Glomerular visceral epithelial cell (primary cell): ENCODE data around the gene CHIT1.
"Not testable (repeated sequence)": the region's sequence is repeated elsewhere in the genome, so short reads cannot be mapped to it uniquely, and the experiment has no call there.

ENCODE experiments used
- DNase-seq: peaks from one replicate; pipeline ENCODE4 v3.0.0-alpha.2; 2016; ENCODE audit errors: extremely low spot score

CHIT1 gene

GRCh38 chr1:203265541-203265940 is 36.1 kb upstream of the CHIT1 start:
- DNase-seq, result no peak

DNA sequence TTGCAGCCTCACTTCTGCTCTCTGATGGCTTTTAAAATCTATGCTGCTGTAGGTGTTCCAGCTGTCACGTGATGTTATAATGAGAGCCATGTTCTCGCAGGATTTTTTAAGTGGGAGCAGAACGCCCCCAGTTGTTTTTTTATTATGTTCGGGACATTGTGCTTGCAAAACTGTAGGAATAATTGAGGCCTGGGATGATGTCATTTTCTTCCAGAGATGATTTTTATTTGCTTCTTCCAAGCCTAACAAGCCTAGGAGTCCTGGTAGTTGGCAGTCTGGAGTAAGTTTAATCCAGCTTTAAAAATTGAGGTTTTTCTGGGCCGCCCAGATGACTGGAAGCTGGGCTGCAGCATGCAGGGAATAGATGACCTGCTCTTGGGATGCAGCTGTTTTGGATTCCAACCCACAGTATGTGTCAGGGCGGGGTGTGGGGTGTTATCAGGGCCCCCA is 34.6 kb upstream of the CHIT1 start:
- no peak for DNase-seq

DNA sequence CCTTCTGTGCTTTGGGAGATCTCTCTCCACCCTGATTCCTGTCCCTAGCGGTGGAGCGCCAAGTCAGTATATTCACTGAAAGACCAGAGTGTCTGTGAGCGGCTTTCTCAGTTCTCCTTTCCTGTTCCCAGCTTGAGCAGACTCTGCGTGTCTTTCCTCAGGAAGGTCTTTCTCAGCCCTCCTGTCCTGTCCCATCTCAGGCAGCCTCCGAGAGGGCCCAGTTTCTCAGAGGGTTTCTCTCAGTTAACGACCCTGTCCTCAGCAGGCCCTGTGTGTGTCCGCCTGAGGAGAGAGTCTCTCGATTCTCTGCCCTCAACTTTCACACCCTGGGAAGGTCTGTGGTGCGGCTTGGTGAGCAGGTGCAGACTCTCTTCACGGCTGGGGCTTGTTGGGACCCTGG is 34.0 kb upstream of the CHIT1 start:
- no peak for DNase-seq

DNA sequence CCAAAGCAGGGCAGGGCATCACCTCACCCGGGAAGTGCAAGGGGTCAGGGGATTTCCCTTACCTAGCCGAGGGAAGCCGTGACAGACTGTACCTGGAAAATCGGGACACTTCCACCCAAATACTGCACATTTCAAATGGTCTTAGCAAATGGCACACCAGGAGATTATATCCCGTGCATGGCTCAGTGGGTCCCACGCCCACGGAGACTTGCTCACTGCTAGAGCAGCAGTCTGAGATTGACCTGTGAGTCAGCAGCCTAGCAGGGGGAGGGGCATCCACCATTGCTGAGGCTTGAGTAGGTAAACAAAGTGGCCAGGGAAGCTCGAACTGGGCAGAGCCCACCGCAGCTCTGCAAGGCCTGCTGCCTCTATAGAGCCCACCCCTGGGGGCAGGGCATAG is 27.2 kb upstream of the CHIT1 start:
- DNase-seq, result not testable (repeated sequence)

DNA sequence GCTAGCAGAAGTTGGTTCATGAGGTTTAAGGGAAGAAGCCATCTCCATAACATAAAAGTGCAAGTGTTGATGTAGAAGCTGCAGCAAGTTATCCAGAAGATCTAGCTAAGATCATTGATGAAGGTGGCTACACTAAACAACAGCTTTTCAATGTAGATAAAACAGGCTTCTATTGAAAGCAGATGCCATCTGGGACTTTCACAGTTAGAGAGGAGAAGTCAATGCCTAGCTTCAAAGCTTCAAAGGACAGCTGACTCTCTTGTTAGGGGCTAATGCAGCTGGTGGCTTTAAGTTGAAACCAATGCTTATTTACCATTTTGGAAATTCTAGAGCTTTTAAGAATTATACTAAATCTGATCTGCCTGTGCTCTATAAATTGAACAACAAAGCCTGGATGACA is 25.3 kb upstream of the CHIT1 start:
- not testable (repeated sequence) for DNase-seq

GRCh38 chr1:203252678-203253077 is 23.2 kb upstream of the CHIT1 start:
- DNase-seq, result no peak

DNA sequence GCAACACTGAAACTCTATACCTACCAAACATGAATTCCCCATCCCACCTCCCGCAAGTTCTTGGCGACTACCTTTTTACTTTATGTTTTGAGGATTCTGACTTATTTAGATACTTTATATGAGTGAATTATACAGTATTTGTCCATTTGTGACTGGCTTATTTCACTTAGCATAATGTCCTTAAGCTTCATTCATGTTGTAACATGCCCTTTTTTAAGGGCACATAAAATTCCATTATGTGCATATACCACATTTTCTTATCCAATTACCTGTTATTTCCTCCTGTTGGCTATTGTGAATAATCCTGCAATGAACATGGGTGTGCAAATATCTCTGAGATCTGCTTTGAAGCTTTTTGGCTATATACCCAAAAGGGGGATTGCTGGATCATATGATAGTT is 22.0 kb upstream of the CHIT1 start:
- no peak for DNase-seq

GRCh38 chr1:203250911-203251310 is 21.4 kb upstream of the CHIT1 start:
- DNase-seq, result no peak

DNA sequence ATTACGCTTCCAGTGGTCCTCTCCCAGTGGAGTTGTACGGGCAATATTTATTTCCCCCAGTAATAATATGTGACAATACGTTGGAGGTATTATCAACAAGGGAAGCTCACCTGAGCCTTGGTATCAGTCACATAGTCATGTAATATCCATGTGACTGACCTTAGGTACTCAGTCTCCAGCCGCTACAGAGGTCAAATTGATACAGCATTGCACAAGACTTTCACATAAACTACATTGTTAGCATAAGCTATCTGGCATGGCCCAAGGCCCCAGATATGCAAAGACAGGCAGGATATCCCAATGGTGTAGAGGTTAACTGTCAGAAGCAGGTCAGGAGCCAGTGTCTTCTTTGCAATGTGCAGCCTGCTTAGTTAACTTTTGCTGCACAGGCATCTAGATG is 15.3 kb upstream of the CHIT1 start:
- no peak for DNase-seq

DNA sequence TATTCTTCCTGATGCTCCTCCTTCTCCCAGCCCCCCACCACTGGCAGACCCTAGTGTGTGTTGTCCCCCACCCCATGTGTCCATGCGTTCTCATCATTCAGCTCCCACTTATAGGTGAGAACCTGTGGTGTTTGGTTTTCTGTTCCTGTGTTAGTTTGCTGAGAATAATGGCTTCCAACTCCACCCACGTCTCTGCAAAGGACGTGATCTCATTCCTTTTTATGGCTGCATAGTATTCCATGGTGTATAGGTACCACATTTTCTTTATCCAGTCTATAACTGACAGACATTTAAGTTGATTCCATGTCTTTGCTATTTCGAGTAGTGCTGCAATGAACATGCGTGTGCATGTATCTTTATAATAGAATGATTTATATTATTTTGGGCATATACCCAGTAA is 12.2 kb upstream of the CHIT1 start:
- DNase-seq, result not testable (repeated sequence)

GRCh38 chr1:203239526-203240305 is 10.2 kb upstream of the CHIT1 start:
- no peak for DNase-seq

- no peak for DNase-seq
Measured at GRCh38 chr1:203239081-203239480, 9.6 kb upstream of the CHIT1 start.

- no peak for DNase-seq
Measured at GRCh38 chr1:203238535-203238934, 9.1 kb upstream of the CHIT1 start.

GRCh38 chr1:203234901-203235300 is 5.4 kb upstream of the CHIT1 start:
- DNase-seq, result not testable (repeated sequence)

DNA sequence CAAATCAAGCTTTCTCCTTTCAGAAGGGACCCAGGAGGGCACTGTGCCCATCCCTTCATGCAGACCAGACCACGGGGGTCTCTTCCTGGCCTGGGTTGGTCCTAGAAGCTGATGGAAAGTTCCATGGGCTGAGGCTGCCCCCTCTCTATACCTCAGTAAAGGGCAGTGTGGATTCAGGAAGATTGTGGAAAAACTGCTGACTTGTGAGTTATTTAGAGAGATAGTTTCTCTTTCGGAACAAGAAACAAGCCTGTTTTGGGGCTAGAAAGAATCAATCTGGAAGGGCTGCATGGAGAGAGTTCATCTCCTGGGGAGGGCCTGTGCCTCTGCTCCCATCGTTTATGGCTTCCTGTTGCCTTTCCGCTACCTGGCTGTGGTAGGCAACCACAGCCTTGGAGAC is 803 bp downstream of the CHIT1 start:
- DNase-seq, result no peak

DNA sequence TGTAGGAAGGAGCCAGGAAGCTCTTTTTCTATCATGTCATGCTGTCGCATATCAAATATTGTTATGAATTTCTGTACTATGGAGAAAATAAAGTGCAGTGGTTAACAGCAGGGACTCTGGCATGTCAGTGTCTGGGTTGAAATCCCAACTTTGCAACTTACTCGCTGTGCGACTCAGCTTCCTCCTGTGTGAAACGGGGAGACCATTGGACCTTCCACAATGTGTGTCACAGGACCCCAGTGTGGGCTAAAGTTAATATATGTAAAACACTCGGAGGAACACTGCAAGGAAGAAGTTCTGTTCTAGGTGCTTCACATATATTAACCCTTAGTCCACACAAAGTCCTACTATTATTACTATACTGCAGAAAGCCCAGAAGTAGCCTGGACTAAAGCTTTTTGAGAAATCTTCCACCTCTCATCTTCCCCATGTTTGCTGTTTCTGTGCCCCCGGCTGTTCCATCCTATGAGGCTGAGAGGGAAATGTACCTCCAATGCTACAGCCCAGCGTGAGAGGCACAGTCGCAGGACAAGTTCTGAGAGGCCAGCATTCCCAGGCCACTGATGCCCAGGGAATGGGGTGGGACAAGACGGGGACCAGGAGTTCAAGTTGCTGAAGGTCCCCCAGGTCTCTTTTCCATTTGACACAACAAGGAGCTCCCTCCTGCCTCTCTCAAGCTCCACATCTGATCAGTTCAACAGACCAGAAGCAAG is 1.9 kb downstream of the CHIT1 start:
- no peak for DNase-seq

DNA sequence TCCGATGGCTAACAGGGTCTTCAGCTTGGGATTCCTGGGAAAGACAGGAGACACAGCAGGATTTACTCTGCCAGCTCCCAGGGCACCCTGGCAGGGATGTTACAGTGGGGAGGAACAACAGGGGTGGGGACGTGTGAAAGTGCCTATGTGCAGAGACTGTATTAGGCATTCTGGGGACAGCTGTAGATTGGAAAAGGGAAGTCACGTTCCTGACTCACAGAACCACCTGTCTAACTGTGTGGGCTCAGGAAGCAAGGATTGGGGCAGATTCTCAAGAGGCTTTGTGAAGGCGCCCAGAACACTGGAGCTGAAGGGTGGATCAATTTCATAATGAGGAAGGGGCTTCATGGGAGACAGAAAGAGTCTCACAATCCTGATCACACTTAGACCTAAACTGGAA is 4.4 kb downstream of the CHIT1 start:
- DNase-seq, result no peak

DNA sequence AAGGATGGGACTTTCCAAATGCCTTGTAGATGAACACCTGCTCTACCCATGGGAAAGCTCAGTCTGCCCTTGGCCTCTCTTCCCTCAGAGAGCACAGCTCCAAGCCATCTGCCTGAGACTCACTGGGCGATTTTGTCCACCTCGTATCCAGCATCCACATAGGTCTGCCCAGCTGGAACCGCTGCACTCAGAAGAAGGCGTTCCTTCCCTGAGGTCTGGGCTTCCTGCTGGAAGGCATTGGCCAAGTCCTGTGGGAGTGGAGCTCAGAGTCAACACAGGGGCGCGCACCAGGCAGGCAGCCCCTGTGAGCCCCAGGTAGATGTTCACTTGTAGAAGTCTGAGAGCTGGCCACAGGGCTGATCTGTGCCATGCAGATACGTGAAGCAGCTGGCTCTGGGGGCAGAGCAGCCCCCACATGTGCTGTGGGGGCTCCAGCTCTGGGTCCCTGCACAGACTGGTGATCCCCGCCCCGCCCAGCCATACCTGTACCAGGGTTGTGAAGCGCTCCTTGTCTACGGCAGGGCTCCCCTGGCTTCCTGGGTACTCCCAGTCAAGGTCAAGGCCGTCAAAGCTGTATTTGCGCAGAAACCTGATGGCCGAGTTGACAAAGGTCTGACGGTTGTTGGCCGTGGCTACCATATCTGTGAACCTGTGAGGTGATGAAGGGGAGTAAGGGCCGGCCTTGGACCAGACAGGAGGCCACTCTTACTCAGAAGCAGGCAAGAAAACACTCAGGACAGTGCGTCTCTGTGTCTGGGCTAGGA is 6.3 kb downstream of the CHIT1 start:
- no peak for DNase-seq

DNA sequence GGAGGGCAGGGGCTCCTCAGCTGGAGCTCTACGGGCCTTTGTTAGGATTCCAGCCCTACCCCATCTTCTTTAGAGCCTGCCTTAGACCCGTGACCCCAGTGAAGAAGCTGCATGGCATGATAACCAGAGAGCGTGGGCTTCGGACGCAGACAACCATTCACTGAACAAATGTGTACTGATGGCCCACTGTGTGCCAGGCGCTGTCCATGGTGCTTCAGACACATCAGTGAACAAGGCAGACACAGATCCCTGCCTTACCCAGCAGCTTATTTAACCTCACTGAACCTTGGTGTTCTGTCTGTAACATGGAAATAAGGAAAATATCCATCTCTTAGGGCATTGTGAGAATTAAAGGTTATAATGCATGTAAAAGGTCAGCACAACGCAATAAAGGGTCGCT is 9.5 kb downstream of the CHIT1 start:
- no peak for DNase-seq

- DNase-seq, result no peak
Measured at GRCh38 chr1:203219171-203219570, 10.3 kb downstream of the CHIT1 start.

DNA sequence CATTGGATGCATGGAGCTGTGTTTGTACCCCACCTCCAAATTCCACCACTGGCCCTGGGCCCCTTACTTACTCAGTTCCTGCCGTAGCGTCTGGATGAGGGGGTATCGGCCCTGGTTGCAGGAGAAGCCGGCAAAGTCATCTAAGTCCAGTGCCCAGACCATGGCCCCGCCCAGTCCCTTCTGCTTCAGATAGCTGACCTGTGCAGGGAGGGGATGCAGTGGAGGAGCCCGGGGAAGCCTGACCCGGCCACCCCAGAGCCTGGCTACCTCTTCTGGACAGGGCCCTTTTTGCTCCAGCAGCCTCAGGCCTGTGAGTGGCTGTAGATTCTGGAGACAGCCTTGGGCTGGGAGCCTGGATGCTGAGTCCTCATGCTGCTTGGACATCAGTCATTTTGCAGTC is 11.8 kb downstream of the CHIT1 start:
- no peak for DNase-seq

DNA sequence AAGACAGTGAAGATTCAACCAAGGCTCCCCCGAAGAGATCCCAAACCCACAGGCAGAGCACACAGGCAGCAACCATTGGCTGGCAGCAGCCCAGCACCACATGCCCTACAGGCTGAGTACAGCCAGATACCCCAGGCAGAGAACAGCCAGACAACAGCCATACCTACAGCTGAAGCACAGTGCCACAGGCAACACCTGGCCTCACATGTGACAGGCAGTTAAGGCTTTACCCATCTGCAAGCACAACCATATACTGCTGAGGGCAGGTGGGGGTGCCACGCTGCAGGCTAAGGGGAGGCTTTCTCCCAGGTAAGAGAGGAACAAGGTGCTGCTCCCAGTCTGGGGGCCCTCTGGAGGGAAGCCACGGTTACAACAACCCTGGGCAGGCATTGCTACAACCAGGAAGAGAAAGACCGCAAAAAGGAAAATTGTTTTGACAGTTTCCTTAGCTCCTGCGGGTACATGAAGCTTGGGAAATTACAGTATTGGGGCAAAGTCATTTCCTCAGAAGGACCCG is 12.3 kb downstream of the CHIT1 start:
- no peak for DNase-seq
